Pons (tissue), 1 donor: ENCODE data around the gene MAPT.

ENCODE experiments used
- DNase-seq: peaks from one replicate; pipeline ENCODE4 v3.0.0-alpha.2; 2016; ENCODE audit warnings: low spot score

The MAPT gene

DNA sequence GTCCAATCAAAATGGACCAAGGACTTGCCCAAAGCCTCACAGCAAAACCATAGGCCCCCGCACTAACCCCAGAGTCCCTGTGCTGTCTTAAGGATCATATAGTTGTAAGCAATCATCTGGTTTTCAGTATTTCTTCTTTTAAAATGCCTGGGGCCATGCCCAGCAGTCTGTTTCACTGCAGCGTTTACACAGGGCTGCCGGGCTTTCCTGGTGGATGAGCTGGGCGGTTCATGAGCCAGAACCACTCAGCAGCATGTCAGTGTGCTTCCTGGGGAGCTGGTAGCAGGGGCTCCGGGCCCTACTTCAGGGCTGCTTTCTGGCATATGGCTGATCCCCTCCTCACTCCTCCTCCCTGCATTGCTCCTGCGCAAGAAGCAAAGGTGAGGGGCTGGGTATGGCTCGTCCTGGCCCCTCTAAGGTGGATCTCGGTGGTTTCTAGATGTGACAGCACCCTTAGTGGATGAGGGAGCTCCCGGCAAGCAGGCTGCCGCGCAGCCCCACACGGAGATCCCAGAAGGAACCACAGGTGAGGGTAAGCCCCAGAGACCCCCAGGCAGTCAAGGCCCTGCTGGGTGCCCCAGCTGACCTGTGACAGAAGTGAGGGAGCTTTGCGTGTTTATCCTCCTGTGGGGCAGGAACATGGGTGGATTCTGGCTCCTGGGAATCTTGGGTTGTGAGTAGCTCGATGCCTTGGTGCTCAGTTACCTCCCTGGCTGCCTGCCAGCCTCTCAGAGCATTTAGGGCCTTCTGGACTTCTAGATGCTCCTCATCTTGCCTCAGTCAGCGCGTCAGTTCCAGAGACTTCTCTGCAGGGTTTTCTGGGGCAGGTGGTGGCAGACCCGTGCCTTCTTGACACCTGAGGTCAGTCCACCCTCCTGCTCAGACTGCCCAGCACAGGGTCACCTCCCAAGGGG, 79.8 kb downstream of the MAPT start:
- no peak for DNase-seq

DNA sequence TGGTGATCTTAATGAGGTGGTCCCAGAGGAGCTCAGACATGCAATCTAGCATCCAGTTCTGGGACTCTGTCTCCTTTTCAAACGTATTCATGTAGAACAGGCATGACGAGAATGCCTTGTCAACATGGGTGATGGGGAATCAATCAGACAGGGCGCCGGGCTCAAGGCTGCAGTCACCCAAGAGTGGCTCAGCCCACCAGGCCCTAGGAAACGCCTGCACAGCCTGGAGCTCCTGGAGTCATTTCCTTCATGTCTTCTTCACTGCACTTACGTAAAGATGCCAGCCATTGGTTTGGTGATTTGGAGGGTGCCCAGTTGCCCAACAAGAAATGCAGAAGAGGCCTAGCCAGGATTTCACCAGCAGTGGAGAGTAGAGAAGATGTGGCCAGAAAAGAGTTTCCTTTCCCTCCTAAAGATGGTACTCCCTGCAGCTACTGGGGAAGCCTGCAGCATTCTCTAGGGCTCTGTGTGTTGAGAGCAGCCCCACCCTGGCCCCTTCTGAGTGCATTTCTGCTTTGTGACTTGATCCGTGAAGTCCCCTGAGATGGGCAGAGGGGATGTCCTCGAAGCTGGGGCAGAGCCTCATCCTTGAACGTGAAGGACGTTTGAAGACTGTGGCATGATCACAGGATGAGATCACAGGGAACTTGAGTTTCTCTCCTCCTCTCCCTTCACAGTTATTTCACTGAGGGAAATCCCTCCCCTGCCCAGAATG, 80.7 kb downstream of the MAPT start:
- no peak for DNase-seq

DNA sequence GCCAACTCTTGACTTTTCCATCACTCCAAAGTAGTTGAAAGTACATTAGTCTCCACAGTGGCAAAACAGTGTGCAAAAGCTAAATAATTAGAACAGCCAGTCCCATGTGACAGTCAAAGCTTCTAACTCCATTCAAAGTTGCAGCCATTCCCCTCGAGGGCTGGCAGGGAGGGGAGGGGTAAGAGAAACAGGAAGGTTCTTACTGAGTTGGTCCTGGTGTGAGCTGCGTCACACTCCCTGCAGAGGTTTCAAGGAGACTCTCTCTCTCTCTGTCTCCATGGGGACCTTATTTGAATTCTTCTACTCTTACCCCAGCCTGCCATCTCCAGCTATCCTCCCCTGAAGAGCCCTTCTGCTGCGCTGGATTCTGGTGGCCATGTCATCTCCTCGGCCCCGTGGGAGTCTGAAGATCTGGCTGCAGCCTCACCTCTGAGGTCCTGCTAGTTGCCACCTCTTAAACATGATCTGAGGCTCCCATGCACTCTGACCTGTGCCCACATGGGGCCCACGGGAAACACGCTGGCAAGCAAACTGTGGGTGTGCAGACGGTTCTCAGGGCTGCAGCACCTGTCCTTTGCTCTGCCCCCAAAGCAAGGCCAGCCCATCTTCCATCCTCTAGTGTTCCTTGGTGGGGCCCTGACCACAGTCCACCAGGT, 81.4 kb downstream of the MAPT start:
- no peak for DNase-seq

DNA sequence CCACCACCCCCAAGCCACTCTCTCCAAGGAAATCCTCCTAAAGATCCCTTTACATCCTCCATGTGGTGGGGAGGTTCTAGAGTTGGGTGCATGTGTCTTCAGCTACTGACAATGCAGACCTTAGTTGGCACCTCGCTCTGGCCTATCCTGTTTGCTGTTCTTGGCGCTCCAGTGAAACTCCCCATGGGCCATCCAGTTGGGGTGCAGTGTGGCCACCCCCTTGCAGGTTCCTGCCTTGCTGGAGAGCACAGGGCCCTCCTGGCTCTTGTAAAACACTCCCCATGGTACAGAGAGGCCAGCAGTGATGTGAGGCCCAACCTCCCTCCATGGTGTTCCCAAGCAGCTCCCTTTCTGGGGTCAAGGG, 82.0 kb downstream of the MAPT start:
- DNase-seq: no peak

DNA sequence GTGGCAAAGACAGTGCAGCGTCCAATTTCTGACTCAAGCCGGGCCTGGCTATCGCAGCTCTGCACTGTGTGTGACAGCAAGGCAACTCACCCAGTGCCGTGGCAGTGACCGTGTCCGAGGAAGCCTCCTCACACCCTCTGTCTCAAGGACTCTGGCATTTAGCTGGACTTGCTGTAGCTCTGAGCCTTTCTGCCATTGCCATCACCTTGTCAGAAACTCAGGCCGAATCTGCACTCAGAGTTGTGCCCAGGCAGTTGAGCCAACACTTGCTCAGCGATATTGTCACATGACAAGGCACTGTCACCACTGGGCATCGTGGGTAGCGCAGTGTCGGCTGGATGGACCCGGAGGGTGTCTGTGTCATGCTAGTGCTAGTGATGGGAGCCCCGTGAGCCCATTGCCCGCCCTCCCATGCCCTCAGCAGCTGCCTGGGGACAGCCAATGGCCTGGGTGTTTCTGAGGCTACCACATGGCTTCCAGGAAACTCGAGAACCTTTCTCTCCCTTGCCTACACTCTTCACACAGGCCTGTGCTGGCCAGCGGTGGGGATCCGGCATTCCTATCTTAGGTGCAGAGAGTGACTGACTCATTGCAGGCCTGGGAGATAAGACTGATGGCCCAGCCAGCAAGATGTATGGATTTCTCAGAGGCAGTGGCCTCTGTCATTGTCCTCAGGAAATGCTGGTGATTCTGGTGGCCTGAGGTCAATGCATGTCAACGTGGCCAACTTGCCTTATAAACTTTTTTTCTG, 82.6 kb downstream of the MAPT start:
- no peak for DNase-seq

DNA sequence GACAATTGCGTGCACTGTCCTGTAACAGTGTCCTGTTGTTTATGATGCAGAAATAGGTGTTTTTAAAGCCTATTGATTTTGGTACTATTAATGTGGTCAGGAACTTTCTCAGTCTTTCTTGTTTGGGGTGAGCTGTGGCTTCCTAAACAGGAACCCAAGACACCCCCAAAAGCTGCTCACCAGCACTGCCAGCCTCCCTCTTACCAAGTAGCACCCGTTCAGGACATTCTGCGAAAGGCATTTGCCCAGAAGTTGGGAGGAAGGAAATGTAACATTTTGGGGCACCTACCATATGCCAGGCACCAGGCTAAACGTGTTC, 83.1 kb downstream of the MAPT start:
- no peak for DNase-seq

DNA sequence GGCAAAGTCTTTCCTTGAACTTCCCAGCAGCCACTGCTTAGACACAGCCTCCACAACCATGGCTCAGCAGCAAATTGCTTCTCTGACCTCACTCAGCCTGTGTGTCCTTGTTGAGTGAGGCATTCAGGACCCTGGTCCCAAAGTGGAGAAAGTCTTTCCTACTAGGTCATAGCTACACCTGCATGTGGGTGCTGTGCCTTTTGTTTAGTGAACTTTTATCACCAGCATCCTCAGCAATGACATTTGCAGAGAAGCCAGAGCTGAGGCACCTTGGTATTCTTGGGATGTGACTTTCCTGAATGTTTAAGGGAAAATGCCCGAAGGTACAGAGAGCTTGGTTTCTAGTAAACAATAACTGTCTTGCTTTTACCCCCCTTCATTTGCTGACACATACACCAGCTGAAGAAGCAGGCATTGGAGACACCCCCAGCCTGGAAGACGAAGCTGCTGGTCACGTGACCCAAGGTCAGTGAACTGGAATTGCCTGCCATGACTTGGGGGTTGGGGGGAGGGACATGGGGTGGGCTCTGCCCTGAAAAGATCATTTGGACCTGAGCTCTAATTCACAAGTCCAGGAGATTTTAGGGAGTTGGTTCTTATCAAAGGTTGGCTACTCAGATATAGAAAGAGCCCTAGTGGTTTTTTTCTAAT, 83.7 kb downstream of the MAPT start:
- no peak for DNase-seq

DNA sequence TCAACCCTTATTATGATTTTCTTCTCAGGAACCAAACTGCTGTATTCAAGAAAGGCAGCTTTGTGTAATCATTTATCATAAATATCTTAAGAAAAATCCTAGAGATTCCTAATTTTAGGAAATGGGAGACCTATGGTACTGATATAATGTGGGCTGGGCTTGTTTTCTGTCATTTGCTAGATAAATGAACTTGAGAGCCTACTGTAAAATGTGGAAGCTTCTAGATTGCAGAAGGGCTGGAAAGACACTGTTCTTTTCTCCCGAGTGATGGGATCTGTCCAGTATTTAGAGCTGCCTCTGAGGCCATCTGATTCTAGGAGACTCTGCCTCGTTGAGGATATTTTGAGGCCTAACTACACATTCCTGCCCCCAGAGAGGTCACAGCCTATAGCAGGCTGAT, 84.8 kb downstream of the MAPT start:
- DNase-seq: no peak

DNA sequence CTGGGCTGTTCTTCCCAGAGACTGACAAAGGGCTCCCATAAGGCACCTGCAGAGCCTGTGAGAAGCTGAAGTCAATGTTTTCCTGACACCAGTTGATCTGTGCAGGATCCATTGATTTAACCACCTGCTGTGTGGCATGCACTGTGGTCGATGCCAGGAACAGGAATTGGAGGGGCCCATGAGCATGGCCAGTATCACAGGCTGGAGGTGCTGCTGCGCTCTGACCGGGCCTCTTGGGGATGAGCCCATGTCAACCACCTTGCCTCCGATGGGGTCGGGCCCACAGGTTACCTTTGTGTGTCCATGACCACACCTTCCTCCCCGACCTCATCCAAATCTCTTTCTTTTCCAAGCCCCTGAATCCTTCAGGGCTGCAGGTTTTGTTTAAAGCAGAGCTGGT, 86.5 kb downstream of the MAPT start:
- no peak for DNase-seq

DNA sequence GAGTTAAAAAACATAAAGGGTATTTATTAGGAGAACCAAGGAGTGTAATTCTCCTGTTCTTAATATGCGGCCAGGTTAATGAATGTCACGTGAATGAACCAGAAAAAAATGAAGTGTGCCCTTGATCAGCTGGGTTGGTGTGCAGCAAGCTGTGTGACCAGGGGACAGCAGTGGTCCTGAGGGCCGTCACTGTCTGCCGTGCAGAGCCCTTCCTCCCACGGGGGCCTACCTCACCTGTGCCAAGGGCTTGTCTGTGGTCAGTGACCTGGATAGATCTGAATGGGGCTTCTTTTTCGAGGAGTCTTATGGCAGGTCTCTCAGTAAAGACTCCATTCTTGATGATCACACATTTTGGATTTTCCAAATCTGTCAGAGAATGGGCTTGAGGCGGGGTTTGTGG, 87.0 kb downstream of the MAPT start:
- DNase-seq: no peak

DNA sequence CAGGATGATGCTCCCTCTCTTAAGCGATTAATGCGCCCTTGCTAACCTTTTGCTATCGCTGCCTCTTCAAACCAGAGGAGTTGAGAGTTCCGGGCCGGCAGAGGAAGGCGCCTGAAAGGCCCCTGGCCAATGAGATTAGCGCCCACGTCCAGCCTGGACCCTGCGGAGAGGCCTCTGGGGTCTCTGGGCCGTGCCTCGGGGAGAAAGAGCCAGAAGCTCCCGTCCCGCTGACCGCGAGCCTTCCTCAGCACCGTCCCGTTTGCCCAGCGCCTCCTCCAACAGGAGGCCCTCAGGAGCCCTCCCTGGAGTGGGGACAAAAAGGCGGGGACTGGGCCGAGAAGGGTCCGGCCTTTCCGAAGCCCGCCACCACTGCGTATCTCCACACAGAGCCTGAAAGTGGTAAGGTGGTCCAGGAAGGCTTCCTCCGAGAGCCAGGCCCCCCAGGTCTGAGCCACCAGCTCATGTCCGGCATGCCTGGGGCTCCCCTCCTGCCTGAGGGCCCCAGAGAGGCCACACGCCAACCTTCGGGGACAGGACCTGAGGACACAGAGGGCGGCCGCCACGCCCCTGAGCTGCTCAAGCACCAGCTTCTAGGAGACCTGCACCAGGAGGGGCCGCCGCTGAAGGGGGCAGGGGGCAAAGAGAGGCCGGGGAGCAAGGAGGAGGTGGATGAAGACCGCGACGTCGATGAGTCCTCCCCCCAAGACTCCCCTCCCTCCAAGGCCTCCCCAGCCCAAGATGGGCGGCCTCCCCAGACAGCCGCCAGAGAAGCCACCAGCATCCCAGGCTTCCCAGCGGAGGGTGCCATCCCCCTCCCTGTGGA, 88.6 kb downstream of the MAPT start:
- DNase-seq: no peak

DNA sequence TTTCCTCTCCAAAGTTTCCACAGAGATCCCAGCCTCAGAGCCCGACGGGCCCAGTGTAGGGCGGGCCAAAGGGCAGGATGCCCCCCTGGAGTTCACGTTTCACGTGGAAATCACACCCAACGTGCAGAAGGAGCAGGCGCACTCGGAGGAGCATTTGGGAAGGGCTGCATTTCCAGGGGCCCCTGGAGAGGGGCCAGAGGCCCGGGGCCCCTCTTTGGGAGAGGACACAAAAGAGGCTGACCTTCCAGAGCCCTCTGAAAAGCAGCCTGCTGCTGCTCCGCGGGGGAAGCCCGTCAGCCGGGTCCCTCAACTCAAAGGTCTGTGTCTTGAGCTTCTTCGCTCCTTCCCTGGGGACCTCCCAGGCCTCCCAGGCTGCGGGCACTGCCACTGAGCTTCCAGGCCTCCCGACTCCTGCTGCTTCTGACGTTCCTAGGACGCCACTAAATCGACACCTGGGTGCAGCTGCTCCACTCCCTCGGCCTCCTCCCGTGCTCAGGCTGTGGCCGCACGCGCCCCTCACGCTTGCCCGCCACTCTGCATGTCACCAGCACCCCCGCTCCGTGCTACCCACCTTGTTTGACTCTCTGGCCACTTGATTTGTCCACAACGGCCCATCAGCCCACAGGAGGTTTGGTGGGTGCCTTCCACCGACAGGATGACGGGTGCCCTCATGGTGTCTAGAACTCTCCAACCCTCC, 89.4 kb downstream of the MAPT start:
- DNase-seq: no peak

DNA sequence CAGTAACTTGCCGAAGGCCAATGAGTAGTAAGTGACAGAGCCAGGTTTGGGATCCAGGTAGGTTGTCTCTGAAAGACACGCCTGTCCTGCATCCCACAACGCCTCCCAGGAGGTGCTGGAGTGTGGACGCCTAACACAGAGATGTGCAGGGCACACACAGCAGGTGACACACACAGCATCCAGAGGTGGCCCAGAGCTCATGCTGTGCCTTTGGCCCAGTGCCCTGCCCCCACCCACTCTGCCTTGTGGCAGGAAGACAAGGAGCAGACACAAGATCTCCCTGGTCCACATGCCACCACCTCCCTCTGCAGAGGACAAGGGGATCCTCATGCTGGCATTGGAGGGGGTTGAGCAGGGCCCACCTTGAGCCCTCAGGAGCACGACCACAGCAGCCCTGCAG, 90.0 kb downstream of the MAPT start:
- DNase-seq: no peak

DNA sequence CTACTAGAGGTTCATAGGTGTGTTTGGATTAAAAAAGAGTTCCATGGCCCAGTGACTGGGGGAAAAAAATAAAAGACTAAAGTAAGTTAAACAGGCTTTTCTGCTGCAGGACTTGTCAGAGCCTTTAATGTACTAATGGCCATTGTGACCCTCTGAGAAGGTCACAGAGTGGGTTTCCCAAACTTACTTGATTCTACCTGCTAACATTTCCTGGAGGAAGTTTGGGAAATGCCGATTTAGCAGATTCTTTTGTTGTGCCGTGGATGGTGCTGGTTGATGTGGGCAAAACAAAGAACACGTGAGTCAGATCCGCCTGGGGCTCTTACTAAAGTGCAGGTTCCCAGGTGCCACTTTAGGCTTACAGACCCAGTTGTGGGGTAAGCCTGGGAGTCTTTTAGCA, 91.1 kb downstream of the MAPT start:
- DNase-seq: no peak

DNA sequence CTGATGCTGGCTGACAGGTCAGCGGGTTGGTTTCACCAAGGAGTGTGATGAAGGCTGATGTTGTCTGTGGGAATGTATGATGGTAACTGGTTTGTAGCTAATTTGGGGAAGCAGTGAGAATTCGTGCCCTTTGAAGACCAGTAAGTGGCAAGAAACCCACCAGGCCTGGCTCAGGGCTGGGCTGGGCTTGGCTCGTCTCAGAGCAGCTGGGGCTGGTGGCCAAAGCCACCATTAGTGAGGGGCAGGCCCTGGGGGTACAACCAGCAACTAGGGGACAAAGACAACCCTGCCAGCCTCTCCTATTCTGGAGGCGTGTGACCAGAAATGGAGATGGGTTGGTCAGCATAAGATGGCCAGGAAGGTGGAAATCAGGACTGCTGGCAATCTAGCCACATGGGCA, 91.7 kb downstream of the MAPT start:
- DNase-seq: no peak

DNA sequence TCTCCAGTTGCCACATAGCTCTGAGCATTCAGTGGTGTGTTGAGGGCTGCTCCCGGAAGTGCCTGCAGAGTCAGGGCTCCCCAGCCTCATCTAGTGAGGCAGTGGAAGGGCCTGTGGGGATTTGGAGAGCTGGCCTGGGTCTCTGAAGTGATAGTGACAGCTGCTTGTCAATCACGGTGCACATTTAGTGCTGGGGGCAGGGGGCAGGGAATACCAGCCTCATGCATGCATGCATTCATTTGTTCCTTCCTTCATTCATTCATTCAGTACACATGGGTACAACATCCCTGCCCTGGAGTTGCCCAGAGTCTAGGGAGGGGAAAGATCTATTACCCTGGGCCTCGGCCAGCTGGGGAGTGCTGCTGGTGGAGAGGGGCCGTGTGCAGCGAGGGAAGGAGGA, 93.4 kb downstream of the MAPT start:
- no peak for DNase-seq

DNA sequence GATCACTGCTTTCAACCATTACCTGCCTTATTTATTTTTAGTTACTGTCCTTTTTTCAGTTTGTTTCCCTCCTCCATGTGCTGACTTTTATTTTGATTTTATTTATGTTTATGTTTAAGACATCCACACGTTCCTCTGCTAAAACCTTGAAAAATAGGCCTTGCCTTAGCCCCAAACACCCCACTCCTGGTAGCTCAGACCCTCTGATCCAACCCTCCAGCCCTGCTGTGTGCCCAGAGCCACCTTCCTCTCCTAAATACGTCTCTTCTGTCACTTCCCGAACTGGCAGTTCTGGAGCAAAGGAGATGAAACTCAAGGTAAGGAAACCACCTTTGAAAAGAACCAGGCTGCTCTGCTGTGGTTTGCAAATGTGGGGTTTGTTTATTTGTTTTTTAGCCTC, 95.4 kb downstream of the MAPT start:
- no peak for DNase-seq

DNA sequence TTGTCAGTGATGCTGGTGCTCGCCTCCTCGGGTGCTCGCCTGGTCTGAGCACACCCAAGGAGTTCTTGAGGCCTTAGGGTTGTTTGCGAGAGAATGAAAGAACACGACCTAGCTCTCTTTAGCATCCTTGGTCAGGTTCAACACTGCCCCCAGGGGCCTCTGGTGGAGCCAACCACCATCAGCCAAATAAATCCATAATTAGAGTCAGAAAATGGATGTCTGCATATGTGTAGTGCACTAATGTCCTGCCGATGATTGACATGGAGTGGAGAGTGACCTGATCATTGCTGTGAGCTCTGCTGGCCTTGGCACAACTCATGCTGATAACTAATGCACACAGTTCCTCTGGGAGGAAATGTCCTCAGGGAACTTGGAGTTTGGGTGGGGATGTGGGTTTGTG, 96.5 kb downstream of the MAPT start:
- DNase-seq: no peak

DNA sequence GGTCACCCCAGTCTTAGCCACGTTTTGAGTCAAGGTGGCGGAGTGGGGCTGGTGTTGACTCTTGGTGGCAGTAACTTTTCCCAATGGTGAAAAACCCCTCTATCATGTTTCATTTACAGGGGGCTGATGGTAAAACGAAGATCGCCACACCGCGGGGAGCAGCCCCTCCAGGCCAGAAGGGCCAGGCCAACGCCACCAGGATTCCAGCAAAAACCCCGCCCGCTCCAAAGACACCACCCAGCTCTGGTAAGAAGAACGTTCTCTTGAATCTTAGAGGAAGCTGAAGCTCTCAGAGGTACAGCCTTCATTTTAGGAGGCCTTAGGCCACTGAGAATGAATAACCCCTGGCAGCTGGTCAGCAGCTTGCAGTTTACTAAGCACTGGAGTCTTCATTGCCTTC, 97.0 kb downstream of the MAPT start:
- no peak for DNase-seq

DNA sequence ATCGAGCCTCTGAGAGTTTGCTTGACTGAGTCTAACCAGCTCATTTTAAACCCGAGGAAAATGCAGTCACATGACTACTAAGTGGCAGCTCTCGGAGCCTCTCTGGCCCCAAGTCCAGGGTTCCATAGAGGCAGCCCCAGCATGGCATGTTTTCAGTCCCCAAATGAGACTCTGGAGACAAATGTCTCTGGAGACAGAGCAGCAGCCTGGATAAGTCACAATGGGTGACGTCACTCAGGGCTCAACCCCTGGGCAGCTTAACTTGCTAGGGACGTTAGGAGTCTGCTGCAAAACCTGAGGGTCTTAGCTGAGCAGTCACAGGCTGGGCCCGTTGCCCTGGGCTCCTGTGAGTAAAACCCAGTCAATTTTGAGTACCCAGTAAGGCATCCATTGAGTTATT, 97.8 kb downstream of the MAPT start:
- no peak for DNase-seq

DNA sequence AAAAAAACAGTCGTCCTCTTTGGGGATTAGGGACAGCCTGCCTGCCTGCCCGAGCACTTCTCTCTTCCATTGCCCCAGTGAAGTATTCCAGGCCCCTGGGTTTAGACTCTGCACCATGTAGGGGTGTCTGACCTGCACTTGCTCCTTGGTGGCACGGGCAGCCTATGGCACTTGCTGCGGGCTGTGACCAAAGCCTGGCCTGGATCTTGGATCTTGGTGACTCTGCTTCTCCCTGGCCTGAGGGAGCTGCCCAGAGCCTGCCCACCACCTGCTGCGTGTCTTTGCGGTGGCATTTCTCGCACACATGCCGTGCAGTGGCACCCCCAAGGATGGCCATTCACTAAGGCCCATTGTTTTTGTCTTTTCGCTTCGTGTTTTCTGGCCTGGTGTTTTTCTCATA, 98.5 kb downstream of the MAPT start:
- no peak for DNase-seq
